ENCODE measurements around the gene TBC1D17. TPM values are rescaled to one million over a fixed set of nuclear protein-coding genes. Genes with fewer than 3 reads are reported as not detected.

Gene TBC1D17
- total RNA-seq, 2 donors from 2014 or later = 27.9 to 31.7 TPM

DNA sequence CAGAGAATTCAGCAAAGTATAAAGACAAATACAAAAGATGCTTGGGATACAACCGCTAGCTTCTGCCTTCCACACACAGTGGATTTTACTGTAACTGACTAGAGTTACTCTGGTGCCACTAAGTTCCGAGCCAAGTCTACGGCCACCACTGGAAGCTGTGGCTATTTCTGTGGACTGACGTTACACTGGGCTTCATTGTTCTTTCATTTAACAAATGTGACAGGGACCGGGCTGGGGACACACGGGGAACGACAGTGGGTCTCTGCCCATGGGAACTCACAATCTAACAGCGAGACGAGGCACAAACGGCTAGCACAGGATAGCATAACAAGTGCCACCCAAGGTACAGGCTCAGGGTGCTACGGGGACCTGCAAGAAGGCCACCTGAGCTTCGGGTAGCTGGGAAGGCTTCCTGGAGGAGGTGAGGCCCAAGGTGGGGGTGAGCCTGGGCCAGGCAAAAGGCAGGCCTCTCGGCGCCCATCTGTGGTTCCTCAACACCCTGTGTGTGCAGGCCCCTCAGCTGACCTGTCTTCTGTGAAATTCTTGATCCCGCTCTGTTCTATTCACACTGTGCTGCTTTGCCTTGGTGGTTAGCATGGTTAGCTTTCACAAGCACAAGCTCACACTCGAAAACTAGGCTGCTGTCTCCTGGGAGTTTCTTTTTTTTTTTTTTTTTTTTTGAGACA, 29.5 kb downstream of the TBC1D17 start:
- H3K27ac ChIP-seq = no peak overlapping the region
- peaks cover 21% of the 10 kb centered on the region for H3K36me3 ChIP-seq
- H3K4me1 ChIP-seq (ENCODE audit: control insufficient read depth in 1 of 2, low read depth in 2 of 2) = peaks cover 6 to 15% of the 10 kb centered on the region in 2 donors
- H3K9me3 ChIP-seq = no peaks in the 10 kb centered on the region
- H3K4me3 ChIP-seq = no peak overlapping the region
- ATAC-seq (ENCODE audit: insufficient number of reproducible peaks, low FRiP score, low read depth) (no peak), DNase-seq (ENCODE audit: low spot score) (no peak)
- no peaks in the 10 kb centered on the region for H3K27me3 ChIP-seq (replicated peaks; ENCODE audit: insufficient read depth)
- TF ChIP-seq, protein P1, sequence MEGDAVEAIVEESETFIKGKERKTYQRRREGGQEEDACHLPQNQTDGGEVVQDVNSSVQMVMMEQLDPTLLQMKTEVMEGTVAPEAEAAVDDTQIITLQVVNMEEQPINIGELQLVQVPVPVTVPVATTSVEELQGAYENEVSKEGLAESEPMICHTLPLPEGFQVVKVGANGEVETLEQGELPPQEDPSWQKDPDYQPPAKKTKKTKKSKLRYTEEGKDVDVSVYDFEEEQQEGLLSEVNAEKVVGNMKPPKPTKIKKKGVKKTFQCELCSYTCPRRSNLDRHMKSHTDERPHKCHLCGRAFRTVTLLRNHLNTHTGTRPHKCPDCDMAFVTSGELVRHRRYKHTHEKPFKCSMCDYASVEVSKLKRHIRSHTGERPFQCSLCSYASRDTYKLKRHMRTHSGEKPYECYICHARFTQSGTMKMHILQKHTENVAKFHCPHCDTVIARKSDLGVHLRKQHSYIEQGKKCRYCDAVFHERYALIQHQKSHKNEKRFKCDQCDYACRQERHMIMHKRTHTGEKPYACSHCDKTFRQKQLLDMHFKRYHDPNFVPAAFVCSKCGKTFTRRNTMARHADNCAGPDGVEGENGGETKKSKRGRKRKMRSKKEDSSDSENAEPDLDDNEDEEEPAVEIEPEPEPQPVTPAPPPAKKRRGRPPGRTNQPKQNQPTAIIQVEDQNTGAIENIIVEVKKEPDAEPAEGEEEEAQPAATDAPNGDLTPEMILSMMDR (IDR thresholded peaks at IDR 0.05) = no peak

DNA sequence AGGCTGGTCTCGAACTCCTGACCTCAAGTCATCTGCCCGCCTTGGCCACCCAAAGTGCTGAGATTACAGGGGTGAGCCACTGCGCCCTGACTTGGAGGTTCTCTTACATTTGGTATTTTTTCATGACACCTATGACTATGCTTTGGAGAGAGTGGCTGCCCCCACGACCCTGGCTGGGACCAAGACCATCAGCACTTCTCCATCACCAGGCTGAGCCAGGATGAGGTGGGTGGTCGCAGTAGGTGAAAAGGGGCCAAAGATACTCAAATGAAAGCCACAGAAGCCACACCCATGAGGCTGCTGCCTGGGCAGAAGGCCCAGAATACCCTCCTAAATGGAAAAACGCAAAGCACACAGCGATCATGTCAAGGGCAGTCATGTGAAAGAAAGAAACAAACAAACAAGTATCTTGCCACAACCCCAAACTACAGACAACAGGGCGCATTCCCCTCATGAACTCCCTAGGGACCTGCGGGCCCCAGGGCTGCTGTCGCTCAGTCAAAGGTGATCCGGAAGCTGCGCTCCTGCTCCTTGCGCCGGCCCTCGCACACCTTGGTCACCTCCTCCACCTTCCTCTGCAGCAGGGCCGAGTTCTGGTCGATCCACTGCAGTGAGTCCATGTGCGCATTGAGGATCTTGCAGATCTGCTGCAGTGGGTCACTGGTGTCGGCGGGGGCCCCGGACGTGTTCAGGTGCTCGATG, 30.4 kb downstream of the TBC1D17 start:
- DNase-seq (ENCODE audit: low spot score) (no peak), ATAC-seq (ENCODE audit: insufficient number of reproducible peaks, low FRiP score, low read depth) (no peak)
- Histone ChIP-seq H3K4me3 (no peak overlapping the region), H3K27me3 (replicated peaks; ENCODE audit: insufficient read depth) (no peaks in the 10 kb centered on the region), H3K27ac (no peak overlapping the region), H3K36me3 (peaks cover 21% of the 10 kb centered on the region), H3K4me1 (ENCODE audit: control insufficient read depth in 1 of 2, low read depth in 2 of 2) (peaks cover 6 to 23% of the 10 kb centered on the region in 2 donors), H3K9me3 (no peaks in the 10 kb centered on the region)
- TF ChIP-seq, protein P1 (IDR thresholded peaks at IDR 0.05) = no peak

DNA sequence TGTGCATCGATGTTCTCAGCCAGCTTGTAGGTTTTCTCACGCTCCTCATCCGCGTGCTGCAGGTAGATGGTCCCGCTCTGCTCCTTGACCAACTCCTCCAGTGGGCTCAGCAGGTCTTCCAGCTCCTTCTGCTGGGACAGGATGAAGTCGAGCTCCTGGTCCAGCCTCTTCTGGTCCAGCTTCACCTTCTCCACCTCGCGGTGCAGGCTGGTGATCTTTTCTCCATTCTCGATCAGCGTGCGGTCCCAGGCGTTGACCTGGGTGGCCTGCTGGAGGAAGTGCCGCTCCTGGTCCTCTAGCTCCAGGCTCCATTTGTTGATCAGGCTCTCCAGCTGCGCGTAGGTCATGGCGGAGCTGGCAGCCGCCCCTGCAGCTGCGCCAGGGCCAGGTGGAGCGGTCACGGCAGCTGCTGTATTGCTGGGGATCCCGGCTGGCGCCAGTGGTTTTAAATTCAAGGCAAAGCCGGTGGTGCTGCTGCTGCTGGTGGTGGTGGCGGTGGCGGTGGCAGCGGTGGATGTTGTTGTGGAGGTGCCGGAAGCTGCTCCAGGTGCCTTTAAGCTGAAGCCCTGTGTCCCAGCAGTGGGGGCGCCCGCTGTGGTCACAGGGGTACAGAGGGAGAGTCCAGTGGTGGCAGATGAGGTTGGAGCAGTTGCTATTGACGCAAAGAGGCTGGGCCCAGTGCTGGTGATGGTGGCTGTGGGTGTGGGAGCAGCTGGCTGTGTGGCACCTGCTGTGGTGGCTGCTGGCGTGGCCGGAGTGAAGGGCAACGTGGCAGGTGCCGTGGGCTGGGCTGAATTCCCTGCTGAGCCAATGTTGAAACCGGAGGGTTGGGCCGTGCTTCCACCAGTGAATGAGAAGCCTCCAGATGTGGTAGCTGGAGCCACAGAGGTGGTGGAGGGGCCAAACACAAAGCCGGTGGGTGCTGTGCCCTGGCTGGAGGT, 31.2 kb downstream of the TBC1D17 start:
- peaks cover 6 to 30% of the 10 kb centered on the region in 2 donors for H3K4me1 ChIP-seq (ENCODE audit: control insufficient read depth in 1 of 2, low read depth in 2 of 2)
- no peak overlapping the region for H3K27ac ChIP-seq
- H3K9me3 ChIP-seq = no peaks in the 10 kb centered on the region
- no peak for ATAC-seq (ENCODE audit: insufficient number of reproducible peaks, low FRiP score, low read depth)
- H3K4me3 ChIP-seq = no peak overlapping the region
- H3K27me3 ChIP-seq (replicated peaks; ENCODE audit: insufficient read depth) = no peaks in the 10 kb centered on the region
- peaks cover 21% of the 10 kb centered on the region for H3K36me3 ChIP-seq
- no peak for DNase-seq (ENCODE audit: low spot score)
- TF ChIP-seq, protein P1 (IDR thresholded peaks at IDR 0.05) = no peak

DNA sequence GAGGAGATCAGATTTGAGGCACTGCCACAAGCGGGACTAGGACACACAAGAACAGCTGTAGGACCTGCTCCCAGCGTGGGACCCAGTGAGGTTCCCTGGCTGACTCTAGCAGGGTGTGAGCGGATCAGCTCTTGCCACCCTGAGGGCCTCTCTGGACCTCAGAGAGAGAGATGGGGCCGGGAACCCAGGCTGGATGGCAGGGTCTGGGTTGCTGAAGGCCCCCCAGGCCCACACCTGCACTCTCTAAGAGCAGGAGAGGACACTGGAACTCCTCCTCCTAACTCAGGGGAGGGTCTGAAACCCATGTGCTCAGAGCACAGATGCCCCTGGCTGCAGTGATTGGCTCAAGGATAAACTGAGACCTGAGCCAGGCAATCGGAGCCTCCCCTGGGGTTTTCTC, 32.7 kb downstream of the TBC1D17 start:
- Histone ChIP-seq H3K4me1 (ENCODE audit: control insufficient read depth in 1 of 2, low read depth in 2 of 2) (peaks cover 6 to 30% of the 10 kb centered on the region in 2 donors), H3K27ac (no peak overlapping the region)
- no peak for ATAC-seq (ENCODE audit: insufficient number of reproducible peaks, low FRiP score, low read depth)

More for the DNA sequence above, 32.7 kb downstream of the TBC1D17 start:
- no peak for DNase-seq (ENCODE audit: low spot score)
- TF ChIP-seq, protein P1 (IDR thresholded peaks at IDR 0.05) = no peak
- no peak overlapping the region for H3K4me3 ChIP-seq
- peaks cover 21% of the 10 kb centered on the region for H3K36me3 ChIP-seq
- no peaks in the 10 kb centered on the region for H3K9me3 ChIP-seq
- H3K27me3 ChIP-seq (replicated peaks; ENCODE audit: insufficient read depth) = no peaks in the 10 kb centered on the region

All from thoracic aorta (tissue), 2 donors.